K562 (cell line): ENCODE data around the gene MT1A. TPM values are rescaled to one million over a fixed set of nuclear protein-coding genes. Genes with fewer than 3 reads are reported as not detected.

Experiments used
- CLOCK ChIP-seq: fragments of 250-450 bp; sonication (Bioruptor Pico); IDR thresholded peaks from 2 replicates; pipeline ENCODE4 v1.4.0; 2020; ENCODE audit warnings: mild to moderate bottlenecking, moderate library complexity, borderline replicate concordance
- FOXK2 ChIP-seq, 2 experiments: fragments of 450-650 bp; IDR thresholded peaks in 1 of 2; conservative IDR thresholded peaks in 1 of 2; 2 replicates each; pipeline ENCODE4 v1.6.1; 2016; ENCODE audit warnings: low read depth in 2 of 2, mild to moderate bottlenecking in 1 of 2
- HSF4 ChIP-seq: fragments of 250-450 bp; sonication (Bioruptor Pico); IDR thresholded peaks from 2 replicates; pipeline ENCODE4 v2.1.2; 2022; ENCODE audit warnings: mild to moderate bottlenecking, moderate library complexity, borderline replicate concordance
- NCOA1 ChIP-seq: fragments of 450-650 bp; IDR thresholded peaks from 2 replicates; pipeline ENCODE4 v1.6.1; 2016; ENCODE audit warnings: low read depth
- NFIX ChIP-seq: fragments of 250-450 bp; sonication (Bioruptor Pico); IDR thresholded peaks from 2 replicates; pipeline ENCODE4 v1.4.0; 2020; ENCODE audit warnings: low read depth, mild to moderate bottlenecking, moderate library complexity
- POLR2G ChIP-seq: fragments of 200-400 bp; formaldehyde crosslinking; IDR thresholded peaks from 2 replicates; pipeline ENCODE4 v1.6.1; 2017; ENCODE audit warnings: low read depth, mild to moderate bottlenecking, antibody characterized with exemption, low read length, moderate library complexity
- SLC30A9 ChIP-seq: fragments of 250-450 bp; sonication (Bioruptor Pico); IDR thresholded peaks from 2 replicates; pipeline ENCODE4 v1.8.0; 2022; ENCODE audit warnings: mild to moderate bottlenecking, moderate library complexity
- XRCC3 ChIP-seq: fragments of 450-650 bp; IDR thresholded peaks from 2 replicates; pipeline ENCODE4 v1.6.1; 2017; ENCODE audit warnings: mild to moderate bottlenecking, moderate library complexity
- ZNF121 ChIP-seq: sonication (generic); formaldehyde crosslinking; conservative IDR thresholded peaks from 2 replicates; pipeline ENCODE4 v1.8.0; 2022; ENCODE audit warnings: missing genetic modification reagents
- ZNF41 ChIP-seq: fragments of 250-450 bp; sonication (Bioruptor Pico); conservative IDR thresholded peaks from 2 replicates; pipeline ENCODE4 v1.4.0; 2020; ENCODE audit warnings: mild to moderate bottlenecking
- ZNF699 ChIP-seq: fragments of 250-450 bp; sonication (Bioruptor Pico); IDR thresholded peaks from 2 replicates; pipeline ENCODE4 v1.8.0; 2021; ENCODE audit warnings: mild to moderate bottlenecking, moderate library complexity; ENCODE audit not compliant: insufficient replicate concordance
- polyA plus RNA-seq, 8 experiments: library from polyadenylated mRNA; depleted of rRNA in 4 of 8; stranded (reverse) in 5 of 8; unstranded in 3 of 8; fragments of >200 nt; fragmentation: Nextera tagmentation in 2 of 8; fragmentation: Illumina TruSeq in 1 of 8; extraction: Ambion mirVana in 2 of 8; extraction: Trizol in 1 of 8; gene quantifications; 2 replicates each; pipeline versions ENCODE4 v1.2.1 to v1.2.3, GENCODE V29; 2011 to 2014; ENCODE audit warnings: inconsistent platforms in 1 of 8, missing spikeins in 1 of 8
- total RNA-seq, 7 experiments: library from RNA; depleted of rRNA in 6 of 7; stranded (reverse); fragments of >200 nt in 6 of 7; fragmentation: Illumina TruSeq in 2 of 7; extraction: Trizol in 2 of 7; gene quantifications; 2 replicates each; pipeline versions ENCODE4 v1.2.1 to v1.2.3, GENCODE V29; 2011 to 2021; ENCODE audit warnings: low replicate concordance in 1 of 7
- TF ChIP-seq, protein P1 (sequence below): fragments of 250-450 bp; sonication (Bioruptor Pico); IDR thresholded peaks from 2 replicates; pipeline ENCODE4 v1.5.0; 2020; ENCODE audit warnings: mild to moderate bottlenecking, borderline replicate concordance
- TF ChIP-seq, protein P2 (sequence below): fragments of 250-450 bp; sonication (Bioruptor Pico); IDR thresholded peaks from 2 replicates; pipeline ENCODE4 v1.8.0; 2022; ENCODE audit warnings: inconsistent platforms

MT1A gene
- total and polyA plus RNA-seq, 9 of the 15 experiments (the other 6 are each of a cell fraction or from before 2014, with no cell fraction given), result 0.23 TPM; not detected in 8

GRCh38 chr16:56608043-56608875 lies 30.2 kb upstream of the MT1A start, which contains the start of gene MT2A (continued):
- TF ChIP-seq CLOCK (no peak), ZNF41 (no peak), SLC30A9 (CRISPR knock-in tag) (no peak), XRCC3 (no peak), NCOA1 (no peak), HSF4 (no peak), NFIX (CRISPR knock-in tag) (no peak), FOXK2 (conservative IDR thresholded peaks at IDR 0.05 in 1 of 2, IDR thresholded peaks at IDR 0.05 in 1 of 2; ENCODE audit: low read depth in 2 of 2) (peak; percentile 60 to 74; a peak in 3 of 4 replicates), POLR2G (peak; percentile 92), ZNF699 (no peak), ZNF121 (CRISPR knock-in tag) (no peak)
- TF ChIP-seq, protein P1, sequence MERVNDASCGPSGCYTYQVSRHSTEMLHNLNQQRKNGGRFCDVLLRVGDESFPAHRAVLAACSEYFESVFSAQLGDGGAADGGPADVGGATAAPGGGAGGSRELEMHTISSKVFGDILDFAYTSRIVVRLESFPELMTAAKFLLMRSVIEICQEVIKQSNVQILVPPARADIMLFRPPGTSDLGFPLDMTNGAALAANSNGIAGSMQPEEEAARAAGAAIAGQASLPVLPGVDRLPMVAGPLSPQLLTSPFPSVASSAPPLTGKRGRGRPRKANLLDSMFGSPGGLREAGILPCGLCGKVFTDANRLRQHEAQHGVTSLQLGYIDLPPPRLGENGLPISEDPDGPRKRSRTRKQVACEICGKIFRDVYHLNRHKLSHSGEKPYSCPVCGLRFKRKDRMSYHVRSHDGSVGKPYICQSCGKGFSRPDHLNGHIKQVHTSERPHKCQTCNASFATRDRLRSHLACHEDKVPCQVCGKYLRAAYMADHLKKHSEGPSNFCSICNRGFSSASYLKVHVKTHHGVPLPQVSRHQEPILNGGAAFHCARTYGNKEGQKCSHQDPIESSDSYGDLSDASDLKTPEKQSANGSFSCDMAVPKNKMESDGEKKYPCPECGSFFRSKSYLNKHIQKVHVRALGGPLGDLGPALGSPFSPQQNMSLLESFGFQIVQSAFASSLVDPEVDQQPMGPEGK, result no peak
- TF ChIP-seq, protein P2, sequence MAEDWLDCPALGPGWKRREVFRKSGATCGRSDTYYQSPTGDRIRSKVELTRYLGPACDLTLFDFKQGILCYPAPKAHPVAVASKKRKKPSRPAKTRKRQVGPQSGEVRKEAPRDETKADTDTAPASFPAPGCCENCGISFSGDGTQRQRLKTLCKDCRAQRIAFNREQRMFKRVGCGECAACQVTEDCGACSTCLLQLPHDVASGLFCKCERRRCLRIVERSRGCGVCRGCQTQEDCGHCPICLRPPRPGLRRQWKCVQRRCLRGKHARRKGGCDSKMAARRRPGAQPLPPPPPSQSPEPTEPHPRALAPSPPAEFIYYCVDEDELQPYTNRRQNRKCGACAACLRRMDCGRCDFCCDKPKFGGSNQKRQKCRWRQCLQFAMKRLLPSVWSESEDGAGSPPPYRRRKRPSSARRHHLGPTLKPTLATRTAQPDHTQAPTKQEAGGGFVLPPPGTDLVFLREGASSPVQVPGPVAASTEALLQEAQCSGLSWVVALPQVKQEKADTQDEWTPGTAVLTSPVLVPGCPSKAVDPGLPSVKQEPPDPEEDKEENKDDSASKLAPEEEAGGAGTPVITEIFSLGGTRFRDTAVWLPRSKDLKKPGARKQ (CRISPR knock-in tag), result no peak
